HG02870 (cell line): Measurements from ENCODE around the gene SULT1A1.

Experiments used
- ATAC-seq: cut with Tn5 transposase; IDR thresholded peaks from one replicate; pipeline ENCODE4 v1.9.1; 2021; ENCODE audit warnings: mild to moderate bottlenecking, moderate library complexity; ENCODE audit not compliant: unreplicated experiment

SULT1A1 gene

GRCh38 chr16:28562199-28562598 lies 47.6 kb downstream of the SULT1A1 start:
- no peak for ATAC-seq

- ATAC-seq: no peak
Observed at GRCh38 chr16:28561557-28562187, 48.2 kb downstream of the SULT1A1 start.

GRCh38 chr16:28558456-28558855 lies 51.4 kb downstream of the SULT1A1 start:
- ATAC-seq: no peak

- ATAC-seq: no peak
Observed at GRCh38 chr16:28556914-28557320, 52.9 kb downstream of the SULT1A1 start.

- no peak for ATAC-seq
Observed at GRCh38 chr16:28555561-28555960, 54.3 kb downstream of the SULT1A1 start.
